Heart right ventricle (tissue), 16 donors: ENCODE measurements around the gene CHST3. TPM values are rescaled to one million over a fixed set of nuclear protein-coding genes. Genes with fewer than 3 reads are reported as not detected.

ENCODE experiments used
- ATAC-seq, 8 donors: fragments of 200-7000 bp; cut with Tn5 transposase; one replicate each; pipeline ENCODE4 v1.9.1; 2020; ENCODE audit warnings: mild to moderate bottlenecking in 8 of 8, moderate library complexity in 8 of 8, moderate number of reproducible peaks in 1 of 8
- DNase-seq, 2 donors: peaks; one replicate each; pipeline ENCODE4 v3.0.0-alpha.2; 2020
- H3K27ac ChIP-seq, 10 donors: fragments of 200-600 bp; sonication (generic) in 2 of 10; one replicate each; pipeline versions ENCODE4 v1.5.0 to v1.8.0; 2020 to 2022; ENCODE audit warnings: mild to moderate bottlenecking in 3 of 10
- H3K27me3 ChIP-seq, 7 donors: fragments of 200-600 bp; one replicate each; pipeline ENCODE4 v1.8.0; 2021 to 2022; ENCODE audit warnings: mild to moderate bottlenecking in 2 of 7
- H3K36me3 ChIP-seq, 9 donors: fragments of 200-600 bp; sonication (generic) in 1 of 9; one replicate each; pipeline versions ENCODE4 v1.5.0 to v1.8.0; 2020 to 2022; ENCODE audit warnings: mild to moderate bottlenecking in 2 of 9
- H3K4me1 ChIP-seq, 9 donors: fragments of 200-600 bp; sonication (generic) in 1 of 9; one replicate each; pipeline versions ENCODE4 v1.5.0 to v1.8.0; 2020 to 2022; ENCODE audit warnings: mild to moderate bottlenecking in 4 of 9
- H3K4me3 ChIP-seq, 10 donors: fragments of 200-600 bp; sonication (generic) in 2 of 10; one replicate each; pipeline versions ENCODE4 v1.5.0 to v1.8.0; 2020 to 2022; ENCODE audit warnings: mild to moderate bottlenecking in 7 of 10, moderate library complexity in 2 of 10
- H3K9me3 ChIP-seq, 11 donors: fragments of 200-600 bp in 10 of 11; sonication (generic) in 2 of 11; one replicate each; pipeline versions ENCODE4 v1.5.0 to v1.8.0; 2013 to 2022; ENCODE audit warnings: mild to moderate bottlenecking in 2 of 11, control low read depth in 1 of 11, moderate library complexity in 1 of 11
- CTCF ChIP-seq, 9 donors: fragments of 200-600 bp; sonication (generic) in 2 of 9; IDR thresholded peaks; one replicate each; pipeline versions ENCODE4 v1.5.0 to v1.8.0; 2021 to 2022; ENCODE audit warnings: antibody characterized with exemption in 9 of 9, mild to moderate bottlenecking in 5 of 9, moderate library complexity in 1 of 9
- WGBS, 2 donors: extraction: QIAGEN DNeasy Blood & Tissue Kit; methylation state at CpG; one replicate each; pipeline ENCODE4 v1.1.7; 2013; ENCODE audit warnings: inconsistent platforms in 1 of 2; 5-methylcytosine and 5-hydroxymethylcytosine counted together
- intact Hi-C, 10 donors: fragments of 100-400 bp; cut with DNase I; formaldehyde crosslinking; loops; one replicate each; pipeline versions ENCODE4 v1.11.1 to v1.14.2; 2022
- polyA plus RNA-seq, 2 donors: library from polyadenylated mRNA; stranded (reverse); fragments of 200-250 nt; gene quantifications; one replicate each; pipeline ENCODE4 v1.2.3, GENCODE V29; 2013
- total RNA-seq, 10 donors: library from RNA; stranded (reverse); fragmentation: NEBNext Ultra II Directional in 3 of 10; extraction: Animal tissue kit (Norgen Biotek cat#: 25700) in 3 of 10; gene quantifications; one replicate each; pipeline versions ENCODE4 v1.2.1 to v1.2.4, GENCODE V29; 2021 to 2023
- donor health status: Arrhythmogenic right ventricular cardiomyopathy.
- donor health status: ischemic (EF 13 %, LVEDD 7.1; RV severe dilation, severe dysfunction).
- donor health status: healthy with polysubstance abuse.
- donor health status: DM: no; HTN: yes; CAD: no.
- donor health status: DM: no; HTN: no; CAD: no.
- donor health status: ischemic (EF 25% LVEDD 6.9; RV normal size, moderate dysfunction).
- donor health status: ischemic (EF 25% LVEDD 5.7; RV mildly dilated, moderate dysfunction).
- donor health status: healthy.
- donor health status: DM: yes; HTN: yes; CAD: no.
- donor health status: Ischemic cardiomyopathy.
- donor health status: ischemic (EF 35%, LVEDD 5.7; RV mildly dilated, moderate dysfunction).
- donor health status: nonischemic (EF 11% LVEDD 7.7; RV severe dilation, severe dysfunction).
- donor health status: DM: yes; HTN: yes; CAD: no.
- donor health status: PGD.
- donor health status: ischemic (EF 29% LVEDD 5.4; RV normal size, mild dysfunction).
- donor health status: nonischemic (EF 23%, LVEDD 6.1; RV moderate dilation, normal function).

CHST3 gene
- total and polyA plus RNA-seq, 12 donors = 6.3 to 28.7 (median 20.5) TPM

DNA sequence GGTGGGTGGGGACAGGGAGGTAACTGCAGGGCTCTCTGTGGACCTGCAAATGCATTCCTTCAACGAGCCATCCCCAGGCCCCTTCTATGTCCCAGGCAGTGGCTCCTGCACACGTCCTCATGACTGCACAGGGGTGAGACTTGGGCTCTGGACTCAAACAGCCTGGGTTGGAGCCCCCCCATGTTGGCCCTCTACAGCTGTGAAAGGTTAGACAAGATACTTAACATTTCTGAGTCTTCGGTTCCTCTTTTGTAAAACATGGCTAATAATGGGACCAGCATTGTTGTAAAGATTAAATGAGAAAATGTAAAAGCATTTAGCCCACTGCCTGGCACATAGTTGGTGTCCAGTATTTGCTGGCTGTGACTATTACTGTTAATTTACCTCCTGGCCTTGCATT lies 41.8 kb downstream of the CHST3 start:
- intact Hi-C loops = loop anchor here in 3 of 10 donors (5.0 kb wide), 2 partner anchors 39 to 44 kb away; partner anchors contain the start of gene CHST3 (in 2 of the 3)
- H3K9me3 ChIP-seq = no peaks in the 10 kb centered on the region
- no peak overlapping the region for H3K27ac ChIP-seq
- DNase-seq = no peak
- WGBS, 2 donors = 90 to 93% methylated on average over 3 of the region's 3 CpGs
- no peak for ATAC-seq
- H3K4me3 ChIP-seq = no peak overlapping the region
- no peak for TF ChIP-seq CTCF (IDR thresholded peaks at IDR 0.05)
- H3K27me3 ChIP-seq = no peaks in the 10 kb centered on the region
- peaks cover 25 to 59% (median 44%) of the 10 kb centered on the region in 9 donors for H3K4me1 ChIP-seq
- peaks cover 0 to 39% (median 22%) of the 10 kb centered on the region in 9 donors for H3K36me3 ChIP-seq

DNA sequence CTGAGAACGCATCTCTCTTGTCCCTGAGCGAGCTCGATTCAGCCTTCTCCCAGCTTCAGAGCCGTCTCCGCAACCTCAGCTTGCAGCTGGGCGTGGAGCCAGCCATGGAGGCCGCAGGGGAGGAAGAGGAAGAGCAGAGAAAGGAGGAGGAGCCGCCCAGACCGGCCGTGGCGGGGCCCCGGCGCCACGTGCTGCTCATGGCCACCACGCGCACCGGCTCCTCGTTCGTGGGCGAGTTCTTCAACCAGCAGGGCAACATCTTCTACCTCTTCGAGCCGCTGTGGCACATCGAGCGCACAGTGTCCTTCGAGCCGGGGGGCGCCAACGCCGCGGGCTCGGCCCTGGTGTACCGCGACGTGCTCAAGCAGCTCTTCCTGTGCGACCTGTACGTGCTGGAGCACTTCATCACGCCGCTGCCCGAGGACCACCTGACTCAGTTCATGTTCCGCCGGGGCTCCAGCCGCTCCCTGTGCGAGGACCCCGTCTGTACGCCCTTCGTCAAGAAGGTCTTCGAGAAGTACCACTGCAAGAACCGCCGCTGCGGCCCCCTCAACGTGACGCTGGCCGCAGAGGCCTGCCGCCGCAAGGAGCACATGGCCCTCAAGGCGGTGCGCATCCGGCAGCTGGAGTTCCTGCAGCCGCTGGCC lies 43.2 kb downstream of the CHST3 start:
- WGBS, 2 donors = 88 to 90% methylated on average over 59 of the region's 59 CpGs
- ATAC-seq = peak in 2 of 8 donors; percentile 6 to 21
- intact Hi-C loops = loop anchor here in 3 of 10 donors (5.0 kb wide), 2 partner anchors 40 to 45 kb away; partner anchors contain the start of gene CHST3 (in 2 of the 3)

DNA sequence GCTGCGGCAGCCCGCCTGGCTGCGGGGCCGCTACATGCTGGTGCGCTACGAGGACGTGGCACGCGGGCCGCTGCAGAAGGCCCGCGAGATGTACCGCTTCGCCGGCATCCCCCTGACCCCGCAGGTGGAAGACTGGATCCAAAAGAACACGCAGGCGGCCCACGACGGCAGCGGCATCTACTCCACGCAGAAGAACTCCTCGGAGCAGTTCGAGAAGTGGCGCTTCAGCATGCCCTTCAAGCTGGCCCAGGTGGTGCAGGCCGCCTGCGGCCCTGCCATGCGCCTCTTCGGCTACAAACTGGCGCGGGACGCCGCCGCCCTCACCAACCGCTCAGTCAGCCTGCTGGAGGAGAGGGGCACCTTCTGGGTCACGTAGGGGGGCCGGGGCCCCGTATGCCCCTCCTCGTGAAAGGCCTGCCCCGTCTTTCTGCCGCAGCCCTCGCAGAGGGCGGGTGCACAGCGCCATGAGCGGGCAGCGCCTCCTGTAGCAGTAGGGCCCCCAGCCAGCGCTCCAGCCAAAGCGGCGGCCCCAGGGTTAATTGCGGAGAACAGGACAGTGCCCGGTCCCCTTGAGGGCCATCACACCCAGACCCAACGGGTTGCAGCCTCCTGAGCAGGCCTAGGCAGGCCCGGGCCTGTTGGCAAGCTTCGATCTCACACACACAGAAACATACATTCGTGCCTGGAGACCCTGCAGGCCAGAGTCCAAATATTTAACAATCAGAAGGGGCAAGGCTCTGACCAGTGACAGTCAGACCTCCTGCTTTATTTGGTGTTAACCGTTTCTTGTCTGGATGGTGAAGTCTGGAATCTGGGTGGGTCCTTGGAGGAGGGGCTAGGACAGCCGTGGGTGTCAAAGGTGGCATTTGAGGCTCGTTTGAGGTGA lies 44.1 kb downstream of the CHST3 start:
- Histone ChIP-seq H3K36me3 (peaks cover 0 to 49% (median 24%) of the 10 kb centered on the region in 9 donors), H3K27ac (peak overlapping the region; percentile 78 to 94 (median 88)), H3K4me1 (peaks cover 25 to 67% (median 50%) of the 10 kb centered on the region in 9 donors), H3K27me3 (no peaks in the 10 kb centered on the region), H3K4me3 (no peak overlapping the region), H3K9me3 (no peaks in the 10 kb centered on the region)
- intact Hi-C loops = loop anchor here in 3 of 10 donors (5.0 kb wide), 2 partner anchors 41 to 46 kb away; partner anchors contain the start of gene CHST3 (in 2 of the 3)
- no peak for DNase-seq
- ATAC-seq = no peak
- no peak for TF ChIP-seq CTCF (IDR thresholded peaks at IDR 0.05)
- WGBS, 2 donors = 89 to 91% methylated on average over 53 to 58 of the region's 58 CpGs

More for the DNA sequence above, 43.2 kb downstream of the CHST3 start:
- Histone ChIP-seq H3K27ac (peak overlapping the region in 5 of 10 donors; percentile 19 to 71 (median 48)), H3K4me3 (no peak overlapping the region), H3K36me3 (peaks cover 0 to 49% (median 24%) of the 10 kb centered on the region in 9 donors), H3K27me3 (no peaks in the 10 kb centered on the region), H3K9me3 (no peaks in the 10 kb centered on the region), H3K4me1 (peaks cover 25 to 58% (median 48%) of the 10 kb centered on the region in 9 donors)
- DNase-seq = peak; percentile 57 to 80
- no peak for TF ChIP-seq CTCF (IDR thresholded peaks at IDR 0.05)

- ATAC-seq (no peak), DNase-seq (no peak)
- H3K4me3 ChIP-seq = peak overlapping the region in 1 of 10 donors; percentile 12
- WGBS, 2 donors = 29 to 35% methylated on average over 9 of the region's 9 CpGs
- intact Hi-C loops = loop anchor here in 3 of 10 donors (5.0 kb wide), 2 partner anchors 42 to 47 kb away; partner anchors contain the start of gene CHST3 (in 2 of the 3)
- no peaks in the 10 kb centered on the region for H3K27me3 ChIP-seq
- H3K36me3 ChIP-seq = peaks cover 0 to 49% (median 24%) of the 10 kb centered on the region in 9 donors
- H3K9me3 ChIP-seq = no peaks in the 10 kb centered on the region
- H3K4me1 ChIP-seq = peaks cover 30 to 74% (median 57%) of the 10 kb centered on the region in 9 donors
- H3K27ac ChIP-seq = peak overlapping the region; percentile 78 to 94 (median 88)
- no peak for TF ChIP-seq CTCF (IDR thresholded peaks at IDR 0.05)
Observed at GRCh38 chr10:72009051-72009424, 44.8 kb downstream of the CHST3 start.
